Peyer's patch (tissue), 4 donors: ENCODE data around the gene CNST. TPM values are rescaled to one million over a fixed set of nuclear protein-coding genes. Genes with fewer than 3 reads are reported as not detected.
"Not testable (repeated sequence)": the region's sequence is repeated elsewhere in the genome, so short reads cannot be mapped to it uniquely, and the experiment has no call there.

Experiments
- DNase-seq, 3 donors: peaks; one replicate each; pipeline ENCODE4 v3.0.0-alpha.2; 2017 to 2019
- H3K27ac ChIP-seq, 4 donors: fragments of 200-600 bp; sonication (generic); one replicate each; pipeline ENCODE4 v1.5.1; 2016 to 2019
- H3K27me3 ChIP-seq, 2 donors: fragments of 200-600 bp; sonication (generic); one replicate each; pipeline ENCODE4 v1.5.1; 2019
- H3K36me3 ChIP-seq, 3 donors: fragments of 200-600 bp; sonication (generic); one replicate each; pipeline ENCODE4 v1.5.1; 2016 to 2019
- H3K4me1 ChIP-seq, 4 donors: fragments of 200-600 bp; sonication (generic); one replicate each; pipeline ENCODE4 v1.5.1; 2016 to 2019
- H3K4me3 ChIP-seq, 4 donors: fragments of 200-600 bp; sonication (generic); 1 replicate in 3 of 4; 2 replicates in 1 of 4; pipeline ENCODE4 v1.5.1; 2016 to 2019; ENCODE audit warnings: mild to moderate bottlenecking in 1 of 4
- H3K9me3 ChIP-seq, 4 donors: fragments of 200-600 bp; sonication (generic); one replicate each; pipeline ENCODE4 v1.5.1; 2016 to 2019; ENCODE audit warnings: mild to moderate bottlenecking in 1 of 4
- POLR2A ChIP-seq, 2 donors: fragments of 450-650 bp; IDR thresholded peaks; one replicate each; pipeline ENCODE4 v1.5.1; 2017; ENCODE audit warnings: antibody characterized with exemption in 2 of 2, mild to moderate bottlenecking in 2 of 2, moderate library complexity in 2 of 2
- total RNA-seq, 4 donors: library from RNA; depleted of rRNA; stranded (reverse); fragments of >200 nt; gene quantifications; one replicate each; pipeline ENCODE4 v1.1.0, GENCODE V29; 2016
- TF ChIP-seq, protein P1 (sequence below), 6 experiments: fragments of 450-650 bp in 4 of 6; fragments of 200-600 bp in 2 of 6; sonication (generic) in 1 of 6; IDR thresholded peaks; one replicate each; pipeline ENCODE4 v1.5.1; 2017 to 2019; ENCODE audit warnings: antibody characterized with exemption in 6 of 6, mild to moderate bottlenecking in 3 of 6, moderate library complexity in 1 of 6

Gene CNST
- total RNA-seq, 4 donors from 2014 or later: 62.0 to 75.7 (median 69.8) TPM

- Histone ChIP-seq H3K4me1 (peaks cover 0 to 3% (median 0%) of the 10 kb centered on the region in 4 donors), H3K36me3 (no peaks in the 10 kb centered on the region), H3K27me3 (no peaks in the 10 kb centered on the region), H3K4me3 (peak overlapping the region in 3 of 4 donors; percentile 18 to 59 (median 47)), H3K27ac (peak overlapping the region in 1 of 4 donors; percentile 65), H3K9me3 (no peaks in the 10 kb centered on the region)
- TF ChIP-seq, protein P1, sequence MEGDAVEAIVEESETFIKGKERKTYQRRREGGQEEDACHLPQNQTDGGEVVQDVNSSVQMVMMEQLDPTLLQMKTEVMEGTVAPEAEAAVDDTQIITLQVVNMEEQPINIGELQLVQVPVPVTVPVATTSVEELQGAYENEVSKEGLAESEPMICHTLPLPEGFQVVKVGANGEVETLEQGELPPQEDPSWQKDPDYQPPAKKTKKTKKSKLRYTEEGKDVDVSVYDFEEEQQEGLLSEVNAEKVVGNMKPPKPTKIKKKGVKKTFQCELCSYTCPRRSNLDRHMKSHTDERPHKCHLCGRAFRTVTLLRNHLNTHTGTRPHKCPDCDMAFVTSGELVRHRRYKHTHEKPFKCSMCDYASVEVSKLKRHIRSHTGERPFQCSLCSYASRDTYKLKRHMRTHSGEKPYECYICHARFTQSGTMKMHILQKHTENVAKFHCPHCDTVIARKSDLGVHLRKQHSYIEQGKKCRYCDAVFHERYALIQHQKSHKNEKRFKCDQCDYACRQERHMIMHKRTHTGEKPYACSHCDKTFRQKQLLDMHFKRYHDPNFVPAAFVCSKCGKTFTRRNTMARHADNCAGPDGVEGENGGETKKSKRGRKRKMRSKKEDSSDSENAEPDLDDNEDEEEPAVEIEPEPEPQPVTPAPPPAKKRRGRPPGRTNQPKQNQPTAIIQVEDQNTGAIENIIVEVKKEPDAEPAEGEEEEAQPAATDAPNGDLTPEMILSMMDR (IDR thresholded peaks at IDR 0.05): no peak
- no peak for TF ChIP-seq POLR2A (IDR thresholded peaks at IDR 0.05)
- DNase-seq: no peak
Measured at GRCh38 chr1:246690100-246690499, 123.8 kb downstream of the CNST start.

DNA sequence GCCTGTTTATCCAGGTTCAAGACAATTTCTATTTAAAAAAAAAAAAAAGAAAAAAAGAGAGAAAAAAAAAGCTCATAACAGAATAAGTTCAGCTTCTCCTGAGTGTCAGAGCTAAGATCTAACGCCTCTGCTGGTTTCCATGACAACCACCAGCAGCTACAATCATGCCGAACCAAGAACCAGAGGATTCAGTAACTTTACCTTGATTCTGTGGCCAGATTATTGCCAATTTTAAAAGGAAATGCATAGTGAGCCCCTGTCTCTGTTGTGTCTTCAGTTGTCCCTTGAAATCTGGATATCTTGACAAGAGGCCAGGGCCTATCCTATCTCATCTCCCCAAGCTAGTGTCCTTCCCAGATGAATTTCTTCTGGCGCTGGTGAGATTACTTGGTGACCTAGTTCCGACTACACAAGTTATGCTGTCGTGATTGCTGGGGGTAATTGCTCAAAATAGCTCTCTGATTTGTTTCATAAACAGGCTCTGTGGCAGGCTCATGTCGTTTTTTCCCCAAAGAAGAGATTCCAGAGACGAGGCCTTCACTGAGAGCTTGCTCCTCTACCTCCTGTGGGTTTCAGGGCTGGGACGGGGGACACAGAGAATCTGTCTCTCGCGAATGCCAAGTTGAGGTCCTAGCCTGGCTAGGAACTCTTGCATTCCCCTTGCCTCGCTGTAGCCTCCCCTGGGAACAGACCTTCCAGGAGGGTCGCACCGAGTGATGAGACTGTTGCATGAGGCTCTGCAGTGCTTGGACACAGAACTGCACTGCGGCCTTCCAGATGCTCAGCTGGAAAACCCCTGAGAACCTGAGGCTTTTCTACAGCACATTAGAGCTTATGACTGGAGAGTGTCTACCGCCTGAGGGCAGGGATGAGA, 125.6 kb downstream of the CNST start:
- Histone ChIP-seq H3K9me3 (no peaks in the 10 kb centered on the region), H3K36me3 (no peaks in the 10 kb centered on the region), H3K4me3 (no peak overlapping the region), H3K27ac (peak overlapping the region in 1 of 4 donors; percentile 19), H3K4me1 (peaks cover 0 to 15% (median 0%) of the 10 kb centered on the region in 4 donors), H3K27me3 (no peaks in the 10 kb centered on the region)
- DNase-seq: no peak
- TF ChIP-seq, protein P1 (IDR thresholded peaks at IDR 0.05): no peak
- no peak for TF ChIP-seq POLR2A (IDR thresholded peaks at IDR 0.05)

GRCh38 chr1:246694213-246694895, 128.1 kb downstream of the CNST start:
- not testable (repeated sequence) for H3K4me3 ChIP-seq, H3K27ac ChIP-seq, H3K27me3 ChIP-seq, DNase-seq, H3K9me3 ChIP-seq, H3K36me3 ChIP-seq
- peaks cover 0 to 20% (median 0%) of the 10 kb centered on the region in 4 donors for H3K4me1 ChIP-seq

DNA sequence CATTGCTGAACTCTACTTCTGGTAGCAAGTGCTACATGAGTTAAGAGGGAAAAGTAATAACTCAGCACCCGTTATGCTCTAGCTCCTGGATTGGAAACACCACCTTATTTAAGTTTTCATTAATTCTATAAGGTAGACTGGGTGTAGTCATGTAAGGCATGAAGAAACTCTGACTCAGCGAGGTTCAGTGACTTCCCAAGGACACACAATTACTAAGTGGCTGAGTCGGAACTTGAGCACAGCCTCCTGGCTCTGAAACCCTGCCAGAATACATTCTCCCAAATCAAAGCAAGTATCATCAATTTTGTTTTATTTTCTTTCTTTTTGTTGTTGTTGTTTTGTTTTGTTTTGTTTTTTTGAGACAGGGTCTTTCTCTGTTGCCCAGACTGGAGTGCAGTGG, 128.9 kb downstream of the CNST start:
- peak in 1 of 3 donors; percentile 60 for DNase-seq
- Histone ChIP-seq H3K27me3 (no peaks in the 10 kb centered on the region), H3K4me1 (peaks cover 0 to 19% (median 0%) of the 10 kb centered on the region in 4 donors), H3K9me3 (no peaks in the 10 kb centered on the region), H3K4me3 (no peak overlapping the region), H3K36me3 (no peaks in the 10 kb centered on the region), H3K27ac (no peak overlapping the region)
- TF ChIP-seq, protein P1 (IDR thresholded peaks at IDR 0.05): no peak
- no peak for TF ChIP-seq POLR2A (IDR thresholded peaks at IDR 0.05)

GRCh38 chr1:246695666-246696065, 129.4 kb downstream of the CNST start:
- TF ChIP-seq POLR2A (IDR thresholded peaks at IDR 0.05): no peak
- TF ChIP-seq, protein P1 (IDR thresholded peaks at IDR 0.05): no peak
- Histone ChIP-seq H3K36me3 (no peaks in the 10 kb centered on the region), H3K27me3 (no peaks in the 10 kb centered on the region), H3K4me3 (no peak overlapping the region), H3K27ac (no peak overlapping the region), H3K9me3 (no peaks in the 10 kb centered on the region), H3K4me1 (peaks cover 0 to 19% (median 0%) of the 10 kb centered on the region in 4 donors)
- no peak for DNase-seq
